Thoracic aorta (tissue), 2 donors: Measurements from ENCODE around the gene ENTREP1. TPM values are rescaled to one million over a fixed set of nuclear protein-coding genes. Genes with fewer than 3 reads are reported as not detected.
"Not testable (repeated sequence)": the region's sequence is repeated elsewhere in the genome, so short reads cannot be mapped to it uniquely, and the experiment has no call there.

Source experiments
- ATAC-seq: fragments of 150-250 bp; one replicate; pipeline ENCODE4 v1.8.0; 2017; ENCODE audit warnings: low read depth; ENCODE audit not compliant: insufficient number of reproducible peaks, low FRiP score
- DNase-seq: peaks from one replicate; pipeline ENCODE4 v3.0.0-alpha.2; 2020; ENCODE audit warnings: low spot score
- H3K27ac ChIP-seq, 2 donors: fragments of 200-600 bp; sonication (generic); 1 replicate in 1 of 2; 2 replicates in 1 of 2; pipeline ENCODE4 v1.5.1; 2016; ENCODE audit warnings: mild to moderate bottlenecking in 2 of 2, moderate library complexity in 2 of 2
- H3K27me3 ChIP-seq: fragments of 200-600 bp; sonication (generic); replicated peaks from 2 replicates; pipeline ENCODE4 v1.6.0; 2016; ENCODE audit warnings: mild to moderate bottlenecking; ENCODE audit not compliant: insufficient read depth
- H3K36me3 ChIP-seq: fragments of 200-600 bp; sonication (generic); one replicate; pipeline ENCODE4 v1.5.1; 2016
- H3K4me1 ChIP-seq, 2 donors: fragments of 200-600 bp; sonication (generic); 1 replicate in 1 of 2; 2 replicates in 1 of 2; pipeline versions ENCODE4 v1.5.1 to v1.6.0; 2016; ENCODE audit warnings: low read depth in 2 of 2, mild to moderate bottlenecking in 1 of 2; ENCODE audit not compliant: control insufficient read depth in 1 of 2
- H3K4me3 ChIP-seq: fragments of 200-600 bp; sonication (generic); 2 replicates; pipeline ENCODE4 v1.5.1; 2016; ENCODE audit warnings: mild to moderate bottlenecking
- H3K9me3 ChIP-seq: fragments of 200-600 bp; sonication (generic); 2 replicates; pipeline ENCODE4 v1.5.1; 2016
- total RNA-seq, 2 donors: library from RNA; depleted of rRNA; stranded (reverse); fragments of >200 nt; gene quantifications; one replicate each; pipeline versions ENCODE4 v1.1.0 to v1.2.3, GENCODE V29; 2016
- TF ChIP-seq, protein P1 (sequence below): fragments of 200-600 bp; sonication (generic); IDR thresholded peaks from one replicate; pipeline ENCODE4 v1.5.1; 2019; ENCODE audit warnings: antibody characterized with exemption

The ENTREP1 gene
- total RNA-seq, 2 donors from 2014 or later = 0.81 to 2.1 TPM

DNA sequence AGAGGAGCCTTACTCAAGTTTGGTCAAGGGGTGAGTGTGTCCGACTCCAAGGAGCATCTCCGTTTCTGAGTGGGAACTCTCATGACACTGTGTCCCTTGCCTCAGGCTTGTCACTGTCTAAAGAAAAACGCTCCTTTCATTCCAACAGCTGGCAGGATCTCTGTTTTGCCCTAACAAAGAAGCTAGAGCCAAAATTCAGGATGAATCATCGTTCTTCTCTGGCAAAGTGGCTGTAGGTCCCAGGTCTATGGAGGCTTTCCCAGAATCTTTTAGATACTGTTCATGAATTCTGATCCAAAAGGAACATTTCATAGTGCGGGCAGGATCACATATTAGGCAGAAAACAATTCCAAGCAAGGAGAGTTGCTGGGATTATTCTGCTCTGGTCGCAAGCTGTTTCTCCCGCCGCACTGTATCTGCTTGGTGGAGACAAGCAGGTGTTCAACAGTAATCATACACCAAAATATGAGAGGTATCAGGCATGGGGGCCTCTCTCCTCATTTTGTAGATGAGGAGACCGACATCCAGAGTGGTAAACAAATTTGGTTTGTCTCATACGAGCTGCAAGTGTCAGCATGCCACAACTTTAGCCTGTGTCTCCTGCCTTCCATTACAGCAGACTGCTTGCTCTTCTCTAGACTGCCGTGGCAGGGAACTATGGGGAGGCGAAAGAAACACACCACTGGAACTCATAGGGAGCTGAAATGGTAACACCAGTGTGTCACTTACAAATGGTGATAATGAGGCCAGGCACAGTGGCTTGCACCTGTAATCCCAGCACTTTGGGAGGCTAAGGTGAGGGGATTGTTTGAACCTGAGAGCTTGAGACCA is 72.6 kb downstream of the ENTREP1 start:
- ATAC-seq = no peak
- Histone ChIP-seq H3K27ac (no peak overlapping the region), H3K9me3 (no peaks in the 10 kb centered on the region), H3K36me3 (no peaks in the 10 kb centered on the region), H3K4me1 (peaks cover 4 to 22% of the 10 kb centered on the region in 2 donors), H3K27me3 (no peaks in the 10 kb centered on the region), H3K4me3 (peak overlapping the region; percentile 40)
- no peak for DNase-seq
- TF ChIP-seq, protein P1, sequence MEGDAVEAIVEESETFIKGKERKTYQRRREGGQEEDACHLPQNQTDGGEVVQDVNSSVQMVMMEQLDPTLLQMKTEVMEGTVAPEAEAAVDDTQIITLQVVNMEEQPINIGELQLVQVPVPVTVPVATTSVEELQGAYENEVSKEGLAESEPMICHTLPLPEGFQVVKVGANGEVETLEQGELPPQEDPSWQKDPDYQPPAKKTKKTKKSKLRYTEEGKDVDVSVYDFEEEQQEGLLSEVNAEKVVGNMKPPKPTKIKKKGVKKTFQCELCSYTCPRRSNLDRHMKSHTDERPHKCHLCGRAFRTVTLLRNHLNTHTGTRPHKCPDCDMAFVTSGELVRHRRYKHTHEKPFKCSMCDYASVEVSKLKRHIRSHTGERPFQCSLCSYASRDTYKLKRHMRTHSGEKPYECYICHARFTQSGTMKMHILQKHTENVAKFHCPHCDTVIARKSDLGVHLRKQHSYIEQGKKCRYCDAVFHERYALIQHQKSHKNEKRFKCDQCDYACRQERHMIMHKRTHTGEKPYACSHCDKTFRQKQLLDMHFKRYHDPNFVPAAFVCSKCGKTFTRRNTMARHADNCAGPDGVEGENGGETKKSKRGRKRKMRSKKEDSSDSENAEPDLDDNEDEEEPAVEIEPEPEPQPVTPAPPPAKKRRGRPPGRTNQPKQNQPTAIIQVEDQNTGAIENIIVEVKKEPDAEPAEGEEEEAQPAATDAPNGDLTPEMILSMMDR = no peak

DNA sequence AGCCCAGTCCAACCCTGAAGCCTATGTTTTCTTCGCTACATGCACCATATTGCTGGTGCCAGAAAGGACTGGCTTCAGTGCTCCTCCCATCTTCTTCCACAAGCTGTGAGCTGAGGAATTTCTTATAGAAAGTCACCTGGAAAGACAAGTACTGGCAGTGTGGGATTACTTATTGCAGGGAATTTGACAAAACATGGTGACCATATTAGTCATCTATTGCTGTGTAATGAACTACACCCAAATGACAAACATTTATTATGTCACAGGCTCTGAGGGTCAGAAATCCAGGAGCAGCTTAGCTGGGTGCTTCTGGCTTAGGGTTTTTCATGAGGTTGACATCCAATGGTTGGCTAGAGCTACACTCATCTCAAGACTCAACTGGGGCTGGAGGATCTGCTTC is 75.5 kb downstream of the ENTREP1 start:
- no peak overlapping the region for H3K27ac ChIP-seq
- no peak overlapping the region for H3K4me3 ChIP-seq
- H3K27me3 ChIP-seq = no peaks in the 10 kb centered on the region
- TF ChIP-seq, protein P1 = no peak
- ATAC-seq (no peak), DNase-seq (no peak)
- no peaks in the 10 kb centered on the region for H3K36me3 ChIP-seq
- H3K9me3 ChIP-seq = no peaks in the 10 kb centered on the region
- peaks cover 4 to 15% of the 10 kb centered on the region in 2 donors for H3K4me1 ChIP-seq

DNA sequence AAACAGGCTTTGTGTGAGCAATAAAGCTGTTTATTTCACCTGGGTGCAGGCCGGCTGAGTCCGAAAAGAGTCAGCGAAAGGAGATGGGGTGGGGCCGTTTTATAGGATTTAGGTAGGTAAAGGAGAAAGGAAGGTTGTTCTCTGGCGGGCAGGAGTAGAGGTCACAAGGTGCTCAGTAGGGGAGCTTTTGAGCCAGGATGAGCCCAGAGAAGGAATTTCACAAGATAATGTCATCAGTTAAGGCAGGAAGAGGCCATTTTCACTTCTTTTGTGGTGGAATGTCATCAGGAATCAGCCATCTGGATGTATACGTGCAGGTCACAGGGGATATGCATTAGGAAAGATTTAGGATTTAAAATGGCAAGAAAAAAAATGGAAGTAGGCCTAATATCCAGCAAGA is 84.9 kb downstream of the ENTREP1 start:
- H3K4me1 ChIP-seq, H3K27me3 ChIP-seq, ATAC-seq, H3K27ac ChIP-seq, H3K36me3 ChIP-seq, H3K4me3 ChIP-seq, DNase-seq, H3K9me3 ChIP-seq: not testable (repeated sequence)

DNA sequence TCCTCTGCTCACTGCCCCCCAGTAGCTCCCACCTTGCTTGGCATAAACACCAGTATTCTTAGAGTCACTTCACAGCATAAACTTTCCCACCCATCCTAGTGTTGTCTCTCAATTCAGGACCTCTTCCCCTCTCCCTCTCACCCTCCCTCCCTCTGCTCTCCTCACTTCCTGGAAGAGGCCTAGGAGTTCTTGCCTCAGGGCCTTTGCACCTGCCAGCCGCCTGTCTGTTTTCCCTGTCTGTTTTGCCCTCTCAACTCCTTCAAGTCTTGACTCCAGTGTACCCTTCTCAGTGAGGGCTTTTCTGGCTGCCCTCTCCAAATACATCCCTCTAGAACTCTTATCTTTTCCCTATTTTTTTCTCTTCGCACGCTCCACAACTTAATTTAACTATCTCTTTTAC is 86.2 kb downstream of the ENTREP1 start:
- no peak overlapping the region for H3K27ac ChIP-seq
- TF ChIP-seq, protein P1 = no peak
- no peak for ATAC-seq

DNA sequence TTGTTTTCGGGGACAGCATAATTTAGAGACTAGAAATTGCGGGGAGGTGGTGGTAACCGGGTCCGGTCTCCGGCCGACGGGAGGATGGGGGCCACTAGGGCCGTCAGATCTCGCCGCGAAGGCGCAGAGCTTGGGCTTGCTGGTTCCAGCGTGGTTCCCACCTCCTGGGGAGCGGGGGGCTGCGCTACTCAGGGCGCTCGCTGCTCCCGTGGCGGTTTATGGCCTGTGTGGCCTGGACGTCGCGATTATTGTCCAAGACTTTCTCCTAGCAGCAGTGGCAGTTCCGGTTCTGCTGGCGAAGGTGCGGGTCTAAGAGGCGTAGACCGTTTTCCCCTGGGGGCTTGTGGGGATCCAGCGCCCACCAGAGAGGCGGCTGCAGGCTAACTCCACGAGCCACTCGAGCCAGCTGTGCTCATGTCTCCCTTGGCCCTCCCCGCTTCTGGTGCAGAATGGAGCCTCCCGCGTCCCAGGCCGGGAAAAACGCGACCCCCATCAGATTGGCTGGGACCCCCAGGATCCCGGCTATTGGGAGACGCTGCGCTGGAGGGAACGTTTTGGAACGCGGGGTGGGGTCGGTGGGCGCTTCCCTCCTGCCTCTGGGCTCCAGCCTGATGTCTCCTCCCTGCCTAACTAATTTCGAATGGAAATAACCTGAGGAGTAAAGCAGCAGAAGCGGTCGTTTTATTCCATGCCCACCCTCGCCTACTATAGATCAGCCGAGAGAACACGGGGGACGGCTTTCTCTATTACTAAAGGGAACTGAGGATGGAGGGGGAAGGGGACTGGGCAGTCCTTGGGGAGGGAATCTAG is 87.1 kb downstream of the ENTREP1 start:
- DNase-seq (no peak), ATAC-seq (no peak)
- Histone ChIP-seq H3K4me1 (no peaks in the 10 kb centered on the region), H3K9me3 (no peaks in the 10 kb centered on the region), H3K4me3 (peak overlapping the region; percentile 66), H3K27ac (no peak overlapping the region), H3K27me3 (no peaks in the 10 kb centered on the region), H3K36me3 (no peaks in the 10 kb centered on the region)
- TF ChIP-seq, protein P1 = no peak

More for the DNA sequence above, 86.2 kb downstream of the ENTREP1 start:
- Histone ChIP-seq H3K27me3 (no peaks in the 10 kb centered on the region), H3K9me3 (no peaks in the 10 kb centered on the region), H3K4me1 (no peaks in the 10 kb centered on the region), H3K36me3 (no peaks in the 10 kb centered on the region), H3K4me3 (no peak overlapping the region)
- no peak for DNase-seq
